A549 (cell line): ENCODE measurements around the gene NOL4. TPM values are rescaled to one million over a fixed set of nuclear protein-coding genes. Genes with fewer than 3 reads are reported as not detected.

Experiments used
- ATAC-seq, 2 experiments: fragments of 200-7000 bp in 1 of 2; fragments of >200 bp in 1 of 2; cut with Nextera tagmentation in 1 of 2; cut with Tn5 transposase in 1 of 2; 3 replicates each; pipeline versions ENCODE4 v1.8.0 to v1.9.1; 2018 to 2020; ENCODE audit warnings: mild to moderate bottlenecking in 1 of 2, moderate library complexity in 1 of 2
- CTCF ChIA-PET: fragments of 300-600 bp; sonication (Branson Sonifier 250); formaldehyde crosslinking; extraction: SDS; loops from one replicate; lab custom pipeline; 2021; ENCODE audit warnings: antibody characterized with exemption, inconsistent platforms; lab: Yijun Ruan, JAX
- POLR2A ChIA-PET: fragments of 350-600 bp; formaldehyde crosslinking; extraction: SDS; loops from one replicate; lab custom pipeline; 2021; ENCODE audit warnings: antibody characterized with exemption, inconsistent platforms; lab: Yijun Ruan, JAX
- DNase-seq, 2 experiments: peaks; one replicate each; pipeline versions ENCODE4 v3.0.0 to v3.0.0-alpha.2; 2011 to 2016; ENCODE audit warnings: low read depth in 1 of 2, low spot score in 1 of 2
- FAIRE-seq: peaks from 2 replicates; lab custom pipeline; 2011; peaks lifted over from hg19 to GRCh38; lab: Jason Lieb, UNC
- H3K27ac ChIP-seq, 2 experiments: fragments of >200 bp; sonication (Bioruptor Twin); formaldehyde crosslinking; 3 replicates each; pipeline ENCODE4 v1.5.1; 2016 to 2017
- H3K4me1 ChIP-seq: fragments of >200 bp; sonication (Bioruptor Twin); formaldehyde crosslinking; 3 replicates; pipeline ENCODE4 v1.6.1; 2016
- H3K4me2 ChIP-seq: fragments of >200 bp; sonication (Bioruptor Twin); formaldehyde crosslinking; 3 replicates; pipeline ENCODE4 v1.6.1; 2016
- H3K4me3 ChIP-seq: fragments of >200 bp; sonication (Bioruptor Twin); formaldehyde crosslinking; 3 replicates; pipeline ENCODE4 v1.5.1; 2016
- H3K9me3 ChIP-seq: fragments of >200 bp; sonication (Bioruptor Twin); formaldehyde crosslinking; 3 replicates; pipeline ENCODE4 v1.6.1; 2016
- BCL3 ChIP-seq: fragments of >200 bp; sonication (Bioruptor Twin); formaldehyde crosslinking; IDR thresholded peaks from 3 replicates; pipeline ENCODE4 v1.6.1; 2016
- BHLHE40 ChIP-seq: IDR thresholded peaks from 2 replicates; pipeline ENCODE4 v1.6.1; 2012; ENCODE audit warnings: low read depth, low read length, inconsistent platforms
- CBX2 ChIP-seq: fragments of 200-600 bp; sonication (generic); IDR thresholded peaks from 2 replicates; pipeline ENCODE4 v1.6.1; 2016; ENCODE audit warnings: low read depth, mild to moderate bottlenecking, borderline replicate concordance
- CHD2 ChIP-seq: fragments of 150-350 bp; IDR thresholded peaks from 2 replicates; pipeline ENCODE4 v1.6.1; 2014; ENCODE audit warnings: low read length; ENCODE audit not compliant: partially characterized antibody
- CTCF ChIP-seq: fragments of >200 bp; sonication (Bioruptor Twin); formaldehyde crosslinking; IDR thresholded peaks from 3 replicates; pipeline ENCODE4 v1.5.1; 2016
- E2F6 ChIP-seq: IDR thresholded peaks from 2 replicates; pipeline ENCODE4 v1.6.1; 2012; ENCODE audit warnings: low read depth, borderline replicate concordance
- EHF ChIP-seq: fragments of 250-450 bp; sonication (Bioruptor Pico); IDR thresholded peaks from 2 replicates; pipeline ENCODE4 v1.5.0; 2020; ENCODE audit warnings: mild to moderate bottlenecking
- EHMT2 ChIP-seq: fragments of 200-600 bp; sonication (generic); IDR thresholded peaks from 2 replicates; pipeline ENCODE4 v1.6.1; 2016; ENCODE audit warnings: antibody characterized with exemption, low read depth, mild to moderate bottlenecking, moderate library complexity
- ELK1 ChIP-seq: fragments of 150-350 bp; IDR thresholded peaks from 2 replicates; pipeline ENCODE4 v1.6.1; 2014; ENCODE audit warnings: low read depth, mild to moderate bottlenecking, low read length
- HEYL ChIP-seq: fragments of 250-450 bp; sonication (Bioruptor Pico); IDR thresholded peaks from 2 replicates; pipeline ENCODE4 v1.8.0; 2021; ENCODE audit warnings: mild to moderate bottlenecking, moderate library complexity
- HMGXB4 ChIP-seq: fragments of 250-450 bp; sonication (Bioruptor Pico); IDR thresholded peaks from 2 replicates; pipeline ENCODE4 v1.5.0; 2021; ENCODE audit warnings: mild to moderate bottlenecking, moderate library complexity, borderline replicate concordance
- HOXA7 ChIP-seq: fragments of 250-450 bp; sonication (Bioruptor Pico); IDR thresholded peaks from 2 replicates; pipeline ENCODE4 v1.5.0; 2020; ENCODE audit warnings: mild to moderate bottlenecking, moderate library complexity
- JUNB ChIP-seq: fragments of >200 bp; sonication (Bioruptor Twin); formaldehyde crosslinking; IDR thresholded peaks from 2 replicates; pipeline ENCODE4 v1.6.1; 2016
- KDM1A ChIP-seq: fragments of 200-600 bp; sonication (generic); IDR thresholded peaks from 2 replicates; pipeline ENCODE4 v1.6.1; 2016; ENCODE audit warnings: low read depth, mild to moderate bottlenecking
- NR3C1 ChIP-seq: fragments of >200 bp; sonication (Bioruptor Twin); formaldehyde crosslinking; IDR thresholded peaks from 3 replicates; pipeline ENCODE4 v1.6.1; 2017
- PBX3 ChIP-seq: IDR thresholded peaks from 2 replicates; pipeline ENCODE4 v1.6.1; 2012
- RAD21 ChIP-seq, 2 experiments: fragments of >200 bp in 1 of 2; sonication (Bioruptor Twin) in 1 of 2; formaldehyde crosslinking in 1 of 2; IDR thresholded peaks in 1 of 2; conservative IDR thresholded peaks in 1 of 2; 2 replicates in 1 of 2; 3 replicates in 1 of 2; pipeline ENCODE4 v1.6.1; 2012 to 2018; ENCODE audit warnings: inconsistent platforms in 1 of 2
- RCOR1 ChIP-seq: fragments of 150-350 bp; IDR thresholded peaks from 2 replicates; pipeline ENCODE4 v1.6.1; 2014; ENCODE audit warnings: antibody characterized with exemption, low read length, low read depth
- SREBF2 ChIP-seq: fragments of 450-650 bp; IDR thresholded peaks from 2 replicates; pipeline ENCODE4 v1.6.1; 2014; ENCODE audit warnings: mild to moderate bottlenecking, moderate library complexity
- TFCP2L1 ChIP-seq: fragments of 250-450 bp; sonication (Bioruptor Pico); IDR thresholded peaks from 2 replicates; pipeline ENCODE4 v1.5.0; 2021; ENCODE audit warnings: mild to moderate bottlenecking
- ZC3H11A ChIP-seq: fragments of 450-650 bp; IDR thresholded peaks from 2 replicates; pipeline ENCODE4 v1.6.1; 2014; ENCODE audit warnings: antibody characterized with exemption, mild to moderate bottlenecking
- ZFP36 ChIP-seq: fragments of 450-650 bp; IDR thresholded peaks from 2 replicates; pipeline ENCODE4 v1.6.1; 2014; ENCODE audit warnings: borderline replicate concordance; ENCODE audit not compliant: partially characterized antibody
- ZNF302 ChIP-seq: fragments of 250-450 bp; sonication (Bioruptor Pico); IDR thresholded peaks from 2 replicates; pipeline ENCODE4 v1.9.0; 2021; ENCODE audit warnings: inconsistent platforms, mild to moderate bottlenecking, moderate library complexity
- WGBS: methylation state at CpG from one replicate; pipeline ENCODE4 v1.1.6; 2017; ENCODE audit errors: missing lambda C conversion rate; 5-methylcytosine and 5-hydroxymethylcytosine counted together
- polyA plus RNA-seq, 4 experiments: library from polyadenylated mRNA; depleted of rRNA in 3 of 4; stranded (reverse); fragments of >200 nt; fragmentation: RNase III in 1 of 4; extraction: RNeasy Plus Mini Kit Qiagen cat#74134 plus additional on column Dnase treatment in 1 of 4; gene quantifications; 2 replicates in 3 of 4; 3 replicates in 1 of 4; pipeline ENCODE4 v1.2.3, GENCODE V29; 2011 to 2017

NOL4 gene
- polyA plus RNA-seq, 2 of the 4 experiments (the other 2 are of a cell fraction), result not detected

- POLR2A ChIA-PET, result no interaction called here
- Histone ChIP-seq H3K4me2 (no peak overlapping the region), H3K4me3 (no peak overlapping the region), H3K9me3 (no peaks in the 10 kb centered on the region), H3K4me1 (no peaks in the 10 kb centered on the region), H3K27ac (no peak overlapping the region)
- FAIRE-seq (no peak), ATAC-seq (no peak), DNase-seq (no peak)
- CTCF ChIA-PET, result no interaction called here
- TF ChIP-seq EHMT2 (no peak), NR3C1 (no peak), BHLHE40 (no peak), KDM1A (no peak), CTCF (no peak), CBX2 (no peak), HOXA7 (CRISPR knock-in tag) (no peak), BCL3 (no peak), RCOR1 (no peak), HEYL (CRISPR knock-in tag) (no peak), JUNB (no peak), RAD21 (conservative IDR thresholded peaks at IDR 0.05 in 1 of 2, IDR thresholded peaks at IDR 0.05 in 1 of 2) (no peak), TFCP2L1 (CRISPR knock-in tag) (no peak)
- 20% methylated on average over 6 of the region's 6 CpGs for WGBS
Observed at GRCh38 chr18:34220081-34220815, 4.5 kb downstream of the NOL4 start.

- DNase-seq (no peak), FAIRE-seq (no peak), ATAC-seq (no peak)
- TF ChIP-seq HMGXB4 (CRISPR knock-in tag) (no peak), ELK1 (no peak)
- no peak overlapping the region for H3K4me2 ChIP-seq
- ChIA-PET CTCF (no interaction called here), POLR2A (no interaction called here)
- H3K4me1 ChIP-seq, result no peaks in the 10 kb centered on the region
- H3K4me3 ChIP-seq, result no peak overlapping the region
- no peaks in the 10 kb centered on the region for H3K9me3 ChIP-seq
- WGBS, result 72% methylated on average over 10 of the region's 10 CpGs
- H3K27ac ChIP-seq, result no peak overlapping the region
Observed at GRCh38 chr18:34219651-34220050, 5.1 kb downstream of the NOL4 start.

- DNase-seq (no peak), ATAC-seq (no peak), FAIRE-seq (no peak)
- POLR2A ChIA-PET, result no interaction called here
- Histone ChIP-seq H3K4me3 (no peak overlapping the region), H3K4me1 (no peaks in the 10 kb centered on the region), H3K4me2 (no peak overlapping the region), H3K9me3 (no peaks in the 10 kb centered on the region), H3K27ac (no peak overlapping the region)
- CTCF ChIA-PET, result no interaction called here
- WGBS, result 0% methylated on average over 1 of the region's 1 CpG
- no peak for TF ChIP-seq SREBF2
- TF ChIP-seq ZC3H11A, result no peak
- TF ChIP-seq BHLHE40, result no peak
- TF ChIP-seq CHD2, result no peak
- TF ChIP-seq ZFP36, result no peak
- no peak for TF ChIP-seq PBX3
- no peak for TF ChIP-seq ZNF302 (CRISPR knock-in tag)
- TF ChIP-seq E2F6, result no peak
- TF ChIP-seq EHF (CRISPR knock-in tag), result no peak
Observed at GRCh38 chr18:34212511-34212910, 12.2 kb downstream of the NOL4 start.
